Measurements from ENCODE around the gene SLC9A9. TPM values are rescaled to one million over a fixed set of nuclear protein-coding genes. Genes with fewer than 3 reads are reported as not detected.

The SLC9A9 gene
- total RNA-seq, 4 donors from 2014 or later = 15.1 to 41.1 (median 20.7) TPM

DNA sequence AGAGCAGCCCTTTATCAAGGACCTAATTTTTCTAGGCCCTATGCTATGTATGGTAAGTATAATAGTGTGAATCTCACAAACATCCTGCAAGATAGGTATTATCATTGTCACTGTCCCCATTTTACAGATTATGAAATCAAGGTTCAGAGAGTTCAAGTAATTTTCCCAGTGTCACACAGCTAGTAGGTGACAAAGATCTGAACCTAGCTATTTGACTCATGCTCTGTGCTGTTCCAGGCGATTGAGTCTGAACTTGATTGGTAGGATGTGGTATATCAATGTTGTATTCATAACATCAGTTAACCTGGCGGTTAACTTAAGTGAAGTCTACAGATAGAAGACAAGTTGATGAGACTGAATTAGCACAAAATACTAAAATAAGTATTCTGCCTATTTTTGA, 498.8 kb downstream of the SLC9A9 start:
- no peak for TF ChIP-seq CTCF (IDR thresholded peaks at IDR 0.05; ENCODE audit: low read depth)

DNA sequence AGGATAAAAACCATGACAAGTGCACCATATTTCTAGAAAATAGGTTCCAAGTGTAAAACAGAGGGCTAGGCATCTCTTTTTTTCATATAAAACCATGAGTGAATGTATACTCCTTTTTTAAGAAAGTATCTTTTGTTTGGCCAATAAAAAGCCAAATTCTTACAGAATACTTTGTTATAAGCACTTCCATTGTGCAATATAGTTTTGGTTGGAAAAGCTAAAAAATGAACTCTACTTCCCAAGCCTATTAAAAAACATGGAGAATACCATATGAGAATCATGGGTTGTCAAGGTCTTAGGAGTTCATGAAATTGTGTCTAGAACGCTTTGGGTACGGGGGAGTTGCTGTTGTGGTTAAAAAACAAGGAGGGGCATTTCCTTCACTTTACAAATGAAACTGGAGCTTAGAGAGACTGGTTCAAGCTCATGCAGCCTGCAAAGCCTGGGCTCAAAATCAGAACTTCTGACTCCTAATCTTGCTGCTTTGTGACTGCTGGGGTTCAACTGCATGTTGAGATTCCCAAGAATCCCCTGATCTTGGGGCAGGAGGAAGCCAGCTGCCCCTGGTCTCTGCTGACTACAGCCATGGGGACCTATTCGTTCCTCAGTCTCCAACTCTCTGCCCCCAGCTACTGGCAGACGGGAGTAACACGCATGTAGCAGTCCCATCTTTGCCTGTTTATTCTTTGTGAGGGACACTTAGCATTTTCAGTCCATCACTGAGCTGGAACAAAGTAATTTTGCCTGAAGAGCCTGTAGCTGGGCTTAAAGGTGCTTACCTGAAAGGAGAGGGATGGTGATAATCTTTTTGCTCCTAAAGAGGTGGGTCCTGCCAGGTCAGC, 499.6 kb downstream of the SLC9A9 start:
- no peak for TF ChIP-seq CTCF (IDR thresholded peaks at IDR 0.05; ENCODE audit: low read depth)

- TF ChIP-seq CTCF (IDR thresholded peaks at IDR 0.05; ENCODE audit: low read depth) = no peak
Measured at GRCh38 chr3:143344516-143345165, 503.6 kb downstream of the SLC9A9 start.

DNA sequence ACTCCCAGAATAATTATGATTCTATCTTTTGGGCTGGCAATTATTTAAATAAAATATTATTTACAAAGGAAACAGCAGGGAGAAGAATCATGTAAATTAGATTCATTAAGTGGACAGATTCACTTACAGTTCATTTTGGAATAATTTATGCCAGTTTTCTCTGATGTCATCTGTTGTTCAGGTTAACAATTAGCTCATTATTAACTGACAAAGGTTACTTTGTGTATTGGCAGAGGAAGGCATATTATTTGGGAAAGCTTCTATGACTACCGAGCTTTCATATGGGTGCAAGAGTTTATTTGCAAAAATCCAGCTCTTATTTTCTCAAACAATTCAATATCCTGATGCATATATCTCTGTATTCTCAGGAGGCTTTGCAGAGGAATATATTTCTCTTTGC, 504.3 kb downstream of the SLC9A9 start:
- TF ChIP-seq CTCF (IDR thresholded peaks at IDR 0.05; ENCODE audit: low read depth) = no peak

GRCh38 chr3:143343031-143343430, 505.2 kb downstream of the SLC9A9 start:
- no peak for TF ChIP-seq CTCF (IDR thresholded peaks at IDR 0.05; ENCODE audit: low read depth)

- TF ChIP-seq CTCF (IDR thresholded peaks at IDR 0.05; ENCODE audit: low read depth) = no peak
Measured at GRCh38 chr3:143339451-143339850, 508.8 kb downstream of the SLC9A9 start.

DNA sequence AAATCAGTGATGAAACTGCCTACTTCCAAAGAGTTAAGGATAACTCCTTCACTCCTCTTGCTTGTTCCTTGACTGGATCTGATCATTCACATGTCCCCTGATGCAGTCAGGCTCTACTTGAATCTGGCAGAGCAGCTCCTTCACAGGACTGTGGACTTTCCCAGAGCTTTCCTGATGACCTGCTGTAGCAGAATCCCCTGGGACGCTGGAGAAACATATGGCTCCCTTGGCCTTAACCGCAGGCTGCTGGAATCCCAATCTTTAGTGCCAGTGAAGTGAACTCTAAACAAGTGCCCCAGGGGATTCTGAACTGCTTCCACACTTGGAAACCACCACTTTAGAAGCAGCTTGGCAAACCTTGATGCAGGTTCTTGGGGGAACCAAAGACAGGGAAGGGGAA, 510.9 kb downstream of the SLC9A9 start:
- TF ChIP-seq CTCF (IDR thresholded peaks at IDR 0.05; ENCODE audit: low read depth) = no peak
